CD4-positive, alpha-beta memory T cell (primary cell): ENCODE results near the gene LDLRAD2. TPM values are rescaled to one million over a fixed set of nuclear protein-coding genes. Genes with fewer than 3 reads are reported as not detected.
"Not testable (repeated sequence)": the region's sequence is repeated elsewhere in the genome, so short reads cannot be mapped to it uniquely, and the experiment has no call there.

Experiments
- CTCF ChIA-PET: fragments of 350-600 bp; sonication (Branson Sonifier 250); formaldehyde crosslinking; loops from one replicate; lab custom pipeline; 2021; ENCODE audit warnings: inconsistent platforms; ENCODE audit not compliant: partially characterized antibody; lab: Charles Lee
- POLR2A ChIA-PET: fragments of 350-600 bp; sonication (Branson Sonifier 250); formaldehyde crosslinking; loops from one replicate; lab custom pipeline; 2021; ENCODE audit not compliant: partially characterized antibody; lab: Charles Lee
- DNase-seq, 5 donors: peaks; one replicate each; pipeline versions ENCODE4 v3.0.0 to v3.0.0-alpha.2; 2020 to 2022; ENCODE audit warnings: mixed read lengths in 1 of 5
- H3K27ac ChIP-seq: one replicate; pipeline ENCODE4 v1.7.0; 2013; ENCODE audit warnings: low read depth, low read length
- H3K27me3 ChIP-seq: 2 replicates; pipeline ENCODE4 v1.7.0; 2013; ENCODE audit warnings: mild to moderate bottlenecking, low read length, moderate library complexity; ENCODE audit not compliant: insufficient read depth
- H3K36me3 ChIP-seq: 2 replicates; pipeline ENCODE4 v1.7.0; 2013; ENCODE audit warnings: mild to moderate bottlenecking, low read length, moderate library complexity; ENCODE audit not compliant: insufficient read depth
- H3K4me1 ChIP-seq: 2 replicates; pipeline ENCODE4 v1.7.0; 2013; ENCODE audit warnings: mild to moderate bottlenecking, low read length, moderate library complexity; ENCODE audit not compliant: insufficient read depth
- H3K4me3 ChIP-seq, 2 donors: one replicate each; pipeline ENCODE4 v1.7.0; 2013; ENCODE audit warnings: low read length in 2 of 2, mild to moderate bottlenecking in 1 of 2
- H3K9me3 ChIP-seq, 2 donors: one replicate each; pipeline ENCODE4 v1.7.0; 2013; ENCODE audit warnings: low read length in 2 of 2, control low read depth in 1 of 2; ENCODE audit not compliant: control insufficient read depth in 1 of 2
- H3K27ac Mint-ChIP-seq, 7 donors: one replicate each; pipeline ENCODE4 v1.8.0; 2020 to 2021; ENCODE audit warnings: mixed read lengths in 7 of 7, mild to moderate bottlenecking in 6 of 7, inconsistent platforms in 3 of 7, moderate library complexity in 3 of 7
- H3K27me3 Mint-ChIP-seq, 2 donors: one replicate each; pipeline ENCODE4 v1.8.0; 2020 to 2021; ENCODE audit warnings: mixed read lengths in 2 of 2
- H3K36me3 Mint-ChIP-seq, 2 donors: one replicate each; pipeline ENCODE4 v1.8.0; 2020 to 2021; ENCODE audit warnings: mixed read lengths in 2 of 2, inconsistent platforms in 1 of 2, mild to moderate bottlenecking in 1 of 2
- H3K4me1 Mint-ChIP-seq, 4 donors: one replicate each; pipeline ENCODE4 v1.8.0; 2020 to 2021; ENCODE audit warnings: mixed read lengths in 4 of 4, mild to moderate bottlenecking in 1 of 4
- H3K4me3 Mint-ChIP-seq, 8 donors: one replicate each; pipeline ENCODE4 v1.8.0; 2020 to 2021; ENCODE audit warnings: mixed read lengths in 8 of 8, mild to moderate bottlenecking in 7 of 8, moderate library complexity in 6 of 8, inconsistent platforms in 3 of 8
- H3K9me3 Mint-ChIP-seq, 8 donors: one replicate each; pipeline ENCODE4 v1.8.0; 2020 to 2021; ENCODE audit warnings: mixed read lengths in 8 of 8, mild to moderate bottlenecking in 5 of 8, inconsistent platforms in 3 of 8, moderate library complexity in 1 of 8
- intact Hi-C: fragments of 100-400 bp; cut with micrococcal nuclease; formaldehyde crosslinking; loops from one replicate; pipeline ENCODE4 v1.15.1; 2023
- polyA plus RNA-seq, 2 donors: library from polyadenylated mRNA; unstranded; fragments of 300-500 nt; fragmentation: Illumina TruSeq; gene quantifications; one replicate each; pipeline ENCODE4 v1.2.3, GENCODE V29; 2021
- total RNA-seq, 2 experiments: library from RNA; stranded (reverse); gene quantifications; one replicate each; pipeline ENCODE4 v1.2.3, GENCODE V29; 2021

Gene LDLRAD2
- total RNA-seq, result not detected
- not detected for polyA plus RNA-seq

DNA sequence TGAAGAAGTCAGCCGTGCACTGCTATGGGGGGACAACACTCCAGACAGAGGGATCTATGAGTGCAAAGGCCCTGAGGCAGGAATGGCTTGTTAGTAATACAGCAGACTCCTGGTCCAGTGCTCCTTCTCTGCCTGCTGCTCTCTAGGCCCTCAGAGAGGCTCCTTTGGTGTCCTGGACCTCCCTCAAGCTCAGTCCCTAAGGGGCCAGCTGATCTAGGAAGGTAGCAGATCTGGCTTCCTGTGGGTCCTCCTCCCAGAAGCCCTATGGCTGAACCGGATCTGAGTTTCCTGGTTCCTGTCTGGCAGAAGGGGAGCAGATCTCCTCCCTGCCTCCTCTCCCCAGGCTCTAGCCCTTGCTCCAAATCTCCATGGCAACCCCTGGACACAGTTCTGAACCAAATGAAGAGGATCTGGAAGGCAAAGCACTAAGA lies at the start of gene LDLRAD2:
Gene LDLRAD2 (plus strand): TSS at position 391 of the 431 bp plus-strand sequence. CDS start 187 bp downstream, outside the sequence.
- DNase-seq, result no peak
- Mint-ChIP-seq H3K4me3 (peak within 1 kb of the TSS in 2 of 8 donors; percentile 36 to 46), H3K36me3 (no peaks in the 10 kb centered on the region), H3K9me3 (no peaks in the 10 kb centered on the region), H3K27ac (no peak within 1 kb of the TSS), H3K4me1 (peaks cover 0 to 4% (median 3%) of the 10 kb centered on the region in 4 donors), H3K27me3 (peaks cover 16 to 21% of the 10 kb centered on the region in 2 donors)
- Histone ChIP-seq H3K36me3 (no peaks in the 10 kb centered on the region), H3K4me3 (no peak within 1 kb of the TSS), H3K9me3 (no peaks in the 10 kb centered on the region), H3K27ac (no peak within 1 kb of the TSS), H3K27me3 (peaks cover 12% of the 10 kb centered on the region), H3K4me1 (no peaks in the 10 kb centered on the region)
- POLR2A ChIA-PET, result no interaction called here
- CTCF ChIA-PET, result no interaction called here
- intact Hi-C loops, result no loop called here

DNA sequence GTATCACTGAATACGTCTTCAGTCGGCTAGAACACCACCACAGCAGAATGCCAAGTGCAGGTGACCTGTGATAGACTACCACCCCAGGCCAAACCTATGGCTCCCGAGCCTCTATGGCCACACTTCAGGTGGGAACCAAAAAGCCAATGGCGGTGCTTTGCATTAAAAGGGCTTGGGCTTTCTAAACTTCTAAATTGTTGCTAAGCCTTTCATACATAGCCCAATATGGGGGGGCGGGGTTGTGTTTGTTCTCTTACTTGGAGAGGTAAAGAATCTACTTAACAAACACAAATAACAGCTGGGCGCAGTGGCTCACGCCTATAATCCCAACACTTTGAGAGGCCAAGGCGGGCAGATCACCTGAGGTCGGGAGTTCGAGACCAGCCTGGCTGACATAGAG lies 48.8 kb upstream of the LDLRAD2 start:
- peaks cover 2 to 4% of the 10 kb centered on the region in 2 donors for H3K36me3 Mint-ChIP-seq
- no peaks in the 10 kb centered on the region for H3K36me3 ChIP-seq
- H3K4me3 Mint-ChIP-seq, result no peak overlapping the region
- no peak overlapping the region for H3K4me3 ChIP-seq
- ChIA-PET CTCF (no interaction called here), POLR2A (no interaction called here)
- peaks cover 32 to 71% (median 50%) of the 10 kb centered on the region in 4 donors for H3K4me1 Mint-ChIP-seq
- H3K27ac Mint-ChIP-seq, result peak overlapping the region in 1 of 7 donors; percentile 35
- H3K27ac ChIP-seq, result no peak overlapping the region
- peaks cover 0 to 1% (median 0%) of the 10 kb centered on the region in 8 donors for H3K9me3 Mint-ChIP-seq
- H3K9me3 ChIP-seq, result no peaks in the 10 kb centered on the region
- no peak for DNase-seq
- intact Hi-C loops, result no loop called here
- H3K27me3 ChIP-seq, result no peaks in the 10 kb centered on the region
- H3K27me3 Mint-ChIP-seq, result no peaks in the 10 kb centered on the region
- peaks cover 77% of the 10 kb centered on the region for H3K4me1 ChIP-seq

GRCh38 chr1:21763694-21764419 lies 48.2 kb upstream of the LDLRAD2 start:
- Mint-ChIP-seq H3K9me3 (peaks cover 0 to 1% (median 0%) of the 10 kb centered on the region in 8 donors), H3K4me3 (peak overlapping the region in 1 of 8 donors; percentile 24), H3K36me3 (peaks cover 4 to 6% of the 10 kb centered on the region in 2 donors), H3K4me1 (peaks cover 35 to 73% (median 52%) of the 10 kb centered on the region in 4 donors), H3K27ac (no peak overlapping the region), H3K27me3 (no peaks in the 10 kb centered on the region)
- H3K4me3 ChIP-seq, result no peak overlapping the region
- DNase-seq, result no peak
- H3K36me3 ChIP-seq, result no peaks in the 10 kb centered on the region
- H3K27me3 ChIP-seq, result no peaks in the 10 kb centered on the region
- peaks cover 77% of the 10 kb centered on the region for H3K4me1 ChIP-seq
- intact Hi-C loops, result no loop called here
- no peaks in the 10 kb centered on the region for H3K9me3 ChIP-seq
- no peak overlapping the region for H3K27ac ChIP-seq
- POLR2A ChIA-PET, result no interaction called here
- CTCF ChIA-PET, result no interaction called here

GRCh38 chr1:21764615-21765423 lies 47.2 kb upstream of the LDLRAD2 start:
- peaks cover 7 to 10% of the 10 kb centered on the region in 2 donors for H3K36me3 Mint-ChIP-seq
- Histone ChIP-seq H3K4me1 (peaks cover 74% of the 10 kb centered on the region), H3K9me3 (no peaks in the 10 kb centered on the region), H3K27ac (no peak overlapping the region), H3K4me3 (no peak overlapping the region), H3K27me3 (no peaks in the 10 kb centered on the region), H3K36me3 (no peaks in the 10 kb centered on the region)
- peaks cover 0 to 1% (median 0%) of the 10 kb centered on the region in 8 donors for H3K9me3 Mint-ChIP-seq
- DNase-seq, result no peak
- intact Hi-C loops, result no loop called here
- peaks cover 32 to 70% (median 48%) of the 10 kb centered on the region in 4 donors for H3K4me1 Mint-ChIP-seq
- peak overlapping the region in 1 of 8 donors; percentile 1 for H3K4me3 Mint-ChIP-seq
- no peaks in the 10 kb centered on the region for H3K27me3 Mint-ChIP-seq
- CTCF ChIA-PET, result no interaction called here
- H3K27ac Mint-ChIP-seq, result peak overlapping the region in 2 of 7 donors; percentile 9 to 36
- POLR2A ChIA-PET, result no interaction called here

- H3K9me3 ChIP-seq, result no peaks in the 10 kb centered on the region
- DNase-seq, result no peak
- POLR2A ChIA-PET, result no interaction called here
- CTCF ChIA-PET, result no interaction called here
- H3K4me1 ChIP-seq, result peaks cover 81% of the 10 kb centered on the region
- no peak overlapping the region for H3K27ac ChIP-seq
- Mint-ChIP-seq H3K27me3 (no peaks in the 10 kb centered on the region), H3K9me3 (peaks cover 0 to 1% (median 0%) of the 10 kb centered on the region in 8 donors), H3K27ac (peak overlapping the region in 3 of 7 donors; percentile 13 to 78 (median 25)), H3K4me1 (peaks cover 33 to 69% (median 49%) of the 10 kb centered on the region in 4 donors), H3K4me3 (peak overlapping the region in 2 of 8 donors; percentile 36 to 56), H3K36me3 (peaks cover 11 to 13% of the 10 kb centered on the region in 2 donors)
- H3K36me3 ChIP-seq, result no peaks in the 10 kb centered on the region
- H3K27me3 ChIP-seq, result no peaks in the 10 kb centered on the region
- no peak overlapping the region for H3K4me3 ChIP-seq
- intact Hi-C loops, result no loop called here
These were observed 45.9 kb upstream of the LDLRAD2 start for GRCh38 chr1:21766210-21766609.

DNA sequence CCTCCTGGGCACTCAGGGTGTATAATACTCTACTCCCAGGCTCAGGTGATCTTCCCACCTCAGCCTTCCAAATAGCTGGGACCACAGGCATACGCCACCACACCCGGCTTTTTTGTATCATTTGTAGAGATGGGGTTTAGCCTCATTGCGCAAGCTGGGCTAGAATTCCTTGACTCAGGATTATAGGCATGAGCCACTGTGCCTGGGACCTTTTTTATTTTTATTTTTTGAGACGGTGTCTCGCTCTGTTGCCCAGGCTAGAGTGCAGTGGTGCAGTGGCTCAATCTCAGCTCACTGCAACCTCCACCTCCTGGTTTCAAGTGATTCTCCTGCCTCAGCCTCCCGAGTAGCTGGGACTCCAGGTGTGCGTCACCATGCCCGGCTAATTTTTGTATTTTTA lies 45.0 kb upstream of the LDLRAD2 start:
- H3K9me3 Mint-ChIP-seq, H3K4me3 ChIP-seq, DNase-seq, H3K27ac ChIP-seq, H3K36me3 ChIP-seq, H3K27me3 Mint-ChIP-seq, H3K27me3 ChIP-seq, POLR2A ChIA-PET, intact Hi-C loops, H3K9me3 ChIP-seq, CTCF ChIA-PET: not testable (repeated sequence)
- Mint-ChIP-seq H3K36me3 (peaks cover 11 to 13% of the 10 kb centered on the region in 2 donors), H3K4me3 (peak overlapping the region in 1 of 8 donors; percentile 21), H3K27ac (peak overlapping the region in 1 of 7 donors; percentile 47), H3K4me1 (peaks cover 31 to 62% (median 45%) of the 10 kb centered on the region in 4 donors)
- peaks cover 72% of the 10 kb centered on the region for H3K4me1 ChIP-seq

- Histone ChIP-seq H3K27ac (no peak overlapping the region), H3K4me3 (no peak overlapping the region), H3K27me3 (no peaks in the 10 kb centered on the region), H3K9me3 (no peaks in the 10 kb centered on the region), H3K4me1 (peaks cover 79% of the 10 kb centered on the region), H3K36me3 (no peaks in the 10 kb centered on the region)
- H3K4me1 Mint-ChIP-seq, result peaks cover 28 to 49% (median 39%) of the 10 kb centered on the region in 4 donors
- H3K27ac Mint-ChIP-seq, result peak overlapping the region in 2 of 7 donors; percentile 29 to 38
- POLR2A ChIA-PET, result interaction anchor here (1.1 kb wide), 1 partner anchor 13 kb away, joined by 3 read pairs; the partner anchor contains the start of gene USP48
- H3K4me3 Mint-ChIP-seq, result peak overlapping the region in 2 of 8 donors; percentile 27 to 53
- DNase-seq, result no peak
- intact Hi-C loops, result no loop called here
- H3K27me3 Mint-ChIP-seq, result no peaks in the 10 kb centered on the region
- no peaks in the 10 kb centered on the region for H3K9me3 Mint-ChIP-seq
- peaks cover 9 to 10% of the 10 kb centered on the region in 2 donors for H3K36me3 Mint-ChIP-seq
- CTCF ChIA-PET, result no interaction called here
These were observed 41.9 kb upstream of the LDLRAD2 start for GRCh38 chr1:21770201-21770600.
